UCSD-AML1 (cell line): ENCODE data around the gene TNFAIP2.

Experiments used
- DNase-seq: peaks from one replicate; lab custom pipeline; 2025; ENCODE audit not compliant: unreplicated experiment; lab: John Stamatoyannopoulos, UW

Gene TNFAIP2

DNA sequence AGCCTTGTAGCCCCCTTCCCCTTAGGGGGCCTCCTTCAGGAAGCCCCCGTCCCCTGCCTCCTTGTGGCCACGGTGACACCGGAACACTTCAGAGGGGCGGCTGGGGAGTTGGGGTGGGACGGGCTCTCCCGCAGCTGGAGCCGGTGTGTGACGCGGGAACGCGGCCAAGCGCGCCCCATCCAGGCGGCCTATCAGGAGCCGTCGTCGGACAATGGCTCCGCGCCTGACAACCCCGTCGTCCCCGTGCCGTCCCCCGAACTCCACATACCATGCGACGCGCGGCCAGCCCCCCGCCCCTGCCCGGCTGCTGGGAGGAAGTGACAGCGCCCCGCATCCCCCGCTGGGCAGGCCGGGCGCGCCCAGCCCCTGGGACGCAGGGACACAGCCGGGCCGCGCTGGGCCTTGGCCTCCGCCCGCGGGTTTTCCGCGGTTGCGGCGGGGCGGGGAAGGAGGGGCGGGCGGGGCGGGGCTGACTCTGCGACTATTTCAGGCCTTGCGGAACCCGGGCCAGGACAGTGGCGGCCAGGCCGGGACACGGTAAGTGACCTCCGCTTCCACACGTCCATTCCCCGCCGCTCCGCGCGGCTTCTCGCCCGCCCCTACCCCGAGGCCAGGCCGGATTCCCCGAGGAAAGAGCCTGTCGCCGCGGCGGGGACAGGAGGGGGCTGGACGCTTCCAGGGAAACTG lies at the start of gene TNFAIP2:
Gene TNFAIP2, plus strand, starts transcription at position 515 of the 687 bp plus-strand sequence. CDS start 2,997 bp downstream, outside the sequence.
- DNase-seq: peak; percentile 78

GRCh38 chr14:103073876-103074728 lies 49.2 kb upstream of the TNFAIP2 start:
- no peak for DNase-seq

- no peak for DNase-seq
These were observed 48.4 kb upstream of the TNFAIP2 start for GRCh38 chr14:103074729-103075367.

DNA sequence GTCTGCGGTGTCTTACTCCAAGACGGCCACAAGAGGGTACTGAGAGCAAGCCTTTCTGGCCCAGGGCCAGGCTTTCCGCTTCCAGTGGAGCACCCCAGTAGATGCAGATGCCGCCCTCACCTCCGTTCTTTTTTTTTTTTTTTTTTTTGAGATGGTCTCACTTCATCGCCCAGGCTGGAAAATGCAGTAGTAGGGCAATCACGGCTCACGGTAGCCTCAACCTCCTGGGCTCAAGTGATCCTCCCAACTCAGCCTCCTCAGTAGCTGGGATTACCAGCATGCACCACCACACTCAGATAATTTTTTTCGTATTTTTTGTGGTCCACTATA lies 44.9 kb upstream of the TNFAIP2 start:
- peak; percentile 74 for DNase-seq

GRCh38 chr14:103078860-103079587 lies 44.2 kb upstream of the TNFAIP2 start:
- no peak for DNase-seq

GRCh38 chr14:103081951-103082350 lies 41.3 kb upstream of the TNFAIP2 start:
- DNase-seq: no peak

DNA sequence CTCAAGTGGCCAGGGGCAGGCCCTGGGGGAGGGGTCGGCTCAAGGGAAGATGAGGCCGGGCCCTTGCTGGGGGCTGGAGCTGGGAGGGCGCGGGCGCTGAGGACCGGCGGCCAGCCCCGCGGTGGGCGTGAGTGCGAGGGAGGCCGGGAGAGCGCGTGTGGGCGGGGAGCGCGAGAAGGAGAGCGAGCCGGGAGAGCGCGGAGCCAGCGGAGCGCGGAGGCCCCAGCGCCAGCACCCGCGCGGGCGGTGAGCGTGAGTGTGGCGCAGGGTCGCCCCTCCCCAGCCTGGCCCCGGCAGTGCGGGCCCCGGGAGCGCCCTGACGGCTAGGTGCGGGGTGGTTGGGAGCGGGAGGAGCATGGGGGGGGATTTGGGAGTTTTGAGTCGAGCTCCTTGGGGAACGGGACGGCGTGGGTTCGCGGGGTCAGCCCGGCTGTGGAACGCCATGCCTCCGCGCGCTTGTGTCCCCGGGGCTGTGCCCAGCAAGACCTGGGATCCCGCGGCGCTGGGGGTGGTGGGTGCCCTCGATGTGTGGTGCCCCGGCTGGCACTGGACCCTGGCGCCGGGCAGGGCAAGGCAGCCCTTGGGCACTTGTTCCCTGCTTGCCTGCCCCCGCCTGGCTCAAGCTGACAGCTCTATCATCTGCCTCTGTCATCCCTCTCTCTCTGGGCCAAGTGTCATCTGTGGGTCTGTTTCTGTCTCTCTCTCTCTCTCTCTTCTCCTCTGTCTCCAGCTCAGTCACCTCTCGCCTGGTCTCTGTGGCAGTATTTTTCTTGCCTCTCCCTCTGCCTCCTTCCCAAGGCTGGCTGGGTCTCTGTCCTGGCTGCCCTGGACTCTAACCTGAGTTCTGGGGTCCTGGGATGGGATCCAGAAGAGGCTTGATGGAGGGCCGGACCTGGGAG lies 39.0 kb upstream of the TNFAIP2 start, which contains the start of gene LBHD2:
Gene LBHD2, plus strand, starts transcription at position 190 of the 899 bp plus-strand sequence. CDS start 1,803 bp downstream, outside the sequence.
- DNase-seq: no peak

DNA sequence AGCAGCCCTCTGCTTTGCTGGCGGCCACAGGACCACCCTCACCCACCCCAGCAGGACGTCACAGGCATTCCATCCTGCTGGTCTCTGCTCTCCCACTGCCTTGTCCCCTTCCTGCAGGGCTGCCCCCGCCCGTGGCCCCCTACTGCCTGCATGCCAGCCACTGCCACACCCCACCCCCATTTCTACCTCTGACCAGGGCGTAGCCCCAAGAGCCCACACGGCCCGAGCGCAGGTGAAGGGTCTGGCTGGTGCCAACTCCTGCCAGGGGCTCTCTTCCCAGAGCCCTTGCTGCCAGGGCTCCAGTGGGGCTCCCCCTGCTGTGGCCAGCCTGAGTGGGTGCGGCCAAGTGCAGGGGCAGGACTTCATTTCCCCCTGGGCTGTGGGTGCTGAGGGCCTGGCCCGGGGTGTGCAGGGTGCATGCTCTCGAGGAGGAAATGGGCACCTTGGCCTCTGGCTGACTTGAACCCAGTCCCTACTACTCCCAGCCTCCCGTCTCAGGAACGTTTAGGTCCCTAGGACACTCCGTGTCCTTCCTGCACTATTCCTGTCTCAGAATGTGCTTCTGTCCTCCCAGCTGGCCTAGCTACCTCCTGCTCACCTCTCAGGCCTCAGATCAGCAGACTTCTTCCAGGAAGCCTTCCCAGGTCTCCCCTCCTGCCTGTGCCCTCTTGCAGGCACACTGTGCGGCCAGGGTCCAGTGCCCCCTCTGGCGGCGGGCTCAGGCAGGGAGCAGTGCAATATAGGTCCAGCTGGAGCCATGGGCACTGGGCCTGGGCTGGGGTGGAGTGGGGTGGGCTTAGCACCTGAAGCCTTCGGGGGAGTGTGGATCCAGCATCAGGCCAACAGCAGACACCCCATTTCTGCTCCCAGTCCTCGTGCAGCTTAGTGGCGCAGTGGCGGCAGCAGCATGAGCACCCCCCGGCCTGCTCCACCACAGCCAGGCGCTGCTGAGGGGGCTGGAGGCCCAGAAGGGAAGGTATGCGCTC lies 37.9 kb upstream of the TNFAIP2 start:
- no peak for DNase-seq

GRCh38 chr14:103086771-103087342 lies 36.4 kb upstream of the TNFAIP2 start:
- DNase-seq: no peak

DNA sequence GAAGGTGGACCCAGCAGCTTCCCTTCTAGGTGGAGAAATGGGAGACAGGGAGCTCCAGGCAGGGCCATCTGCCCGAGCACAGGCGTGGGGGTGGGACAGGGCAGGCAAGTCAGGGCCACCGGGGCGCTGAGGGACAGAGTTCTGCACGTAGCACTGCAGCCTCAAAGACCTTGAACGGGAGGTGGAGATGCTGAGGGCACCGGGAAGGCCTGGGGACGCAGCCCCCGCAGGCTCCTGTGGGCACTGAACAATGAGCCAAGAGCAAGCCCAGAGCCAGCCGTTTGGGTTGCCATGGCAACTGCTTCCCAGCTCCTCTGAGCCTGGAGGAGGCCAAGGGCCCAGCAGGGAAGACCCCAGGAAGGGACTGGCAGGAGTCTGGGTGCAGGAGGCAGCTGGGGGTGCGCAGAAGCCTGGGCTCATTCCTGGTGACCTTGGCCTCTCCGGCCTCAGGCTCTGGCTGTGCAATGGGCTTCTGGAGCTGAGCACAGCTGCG lies 35.9 kb upstream of the TNFAIP2 start:
- DNase-seq: no peak

DNA sequence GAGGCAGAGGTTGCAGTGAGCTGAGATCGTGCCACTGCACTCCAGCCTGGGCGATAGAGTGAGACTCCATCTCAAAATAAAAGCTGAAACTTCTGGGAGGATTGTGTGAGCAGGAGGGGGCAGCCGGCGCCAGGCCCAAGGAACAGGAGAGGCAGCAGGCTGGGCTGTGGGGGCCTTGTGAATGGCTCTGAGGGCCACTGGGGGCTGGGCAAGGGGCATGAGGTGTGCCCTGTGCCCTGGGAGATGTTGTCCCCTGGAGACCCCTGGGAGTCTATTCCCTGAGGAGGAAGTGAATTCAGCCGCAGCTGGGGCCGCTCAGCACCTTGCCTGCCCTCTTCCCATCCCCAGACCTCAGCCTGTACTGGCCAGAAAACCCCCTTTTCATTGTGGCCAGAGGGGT lies 34.3 kb upstream of the TNFAIP2 start:
- no peak for DNase-seq

- DNase-seq: peak; percentile 44
These were observed 33.6 kb upstream of the TNFAIP2 start for GRCh38 chr14:103089386-103090335.

- DNase-seq: no peak
These were observed 32.7 kb upstream of the TNFAIP2 start for GRCh38 chr14:103090481-103091020.

- DNase-seq: peak; percentile 82
These were observed 32.0 kb upstream of the TNFAIP2 start for GRCh38 chr14:103091041-103091882.

DNA sequence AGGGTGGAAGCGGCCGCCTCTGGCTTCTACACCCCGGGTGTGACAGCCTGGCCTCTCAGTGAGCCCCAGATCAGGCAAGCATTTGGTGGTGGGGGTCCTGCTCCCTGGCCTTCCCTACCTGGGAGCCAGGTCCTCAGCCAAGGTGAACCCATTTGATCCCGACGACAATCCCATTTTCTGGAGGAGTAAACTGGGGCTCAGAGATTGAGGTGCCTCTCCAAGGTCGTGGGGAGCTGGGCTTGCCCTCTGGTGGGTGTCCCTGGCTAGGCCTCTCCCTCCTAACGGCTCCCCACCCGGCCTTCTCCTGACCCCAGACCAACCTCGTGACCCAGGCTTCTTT lies 31.4 kb upstream of the TNFAIP2 start:
- DNase-seq: no peak

- DNase-seq: no peak
These were observed 29.3 kb upstream of the TNFAIP2 start for GRCh38 chr14:103093856-103094405.
